Ishikawa (cell line): Measurements from ENCODE around the gene GALNT14.

Experiments used
- CEBPB ChIP-seq: IDR thresholded peaks from 2 replicates; pipeline ENCODE4 v1.6.1; 2012
- CREB1 ChIP-seq: IDR thresholded peaks from 2 replicates; pipeline ENCODE4 v1.6.1; 2012; ENCODE audit warnings: low read depth
- NFIC ChIP-seq: IDR thresholded peaks from 2 replicates; pipeline ENCODE4 v1.6.1; 2012
- TAF1 ChIP-seq: IDR thresholded peaks from 2 replicates; pipeline ENCODE4 v1.6.1; 2012; ENCODE audit warnings: low read depth, mild to moderate bottlenecking
- YY1 ChIP-seq: IDR thresholded peaks from 2 replicates; pipeline ENCODE4 v1.6.1; 2012; ENCODE audit warnings: low read depth

DNA sequence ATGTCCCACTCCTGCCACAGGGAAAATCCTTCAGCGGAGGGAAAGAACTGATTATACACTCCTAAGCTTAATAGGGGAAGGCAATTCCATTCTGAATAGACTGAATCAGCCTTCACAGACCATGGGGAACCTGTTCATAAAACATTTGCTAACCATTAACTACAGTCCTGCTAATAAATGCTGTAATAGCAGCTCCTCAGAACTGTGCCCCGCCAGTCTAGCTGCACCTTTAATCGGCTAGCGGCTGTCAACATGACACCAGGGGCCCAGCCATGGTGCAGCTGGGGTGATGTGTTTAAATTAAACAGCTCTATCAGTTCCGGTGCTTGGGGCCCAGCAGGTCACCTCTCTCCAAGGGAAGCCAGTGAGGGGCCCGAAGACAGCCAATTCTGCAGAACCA is 77.8 kb downstream of the GALNT14 start:
- no peak for TF ChIP-seq CEBPB
- no peak for TF ChIP-seq NFIC
- no peak for TF ChIP-seq CREB1
- no peak for TF ChIP-seq YY1
- TF ChIP-seq TAF1 = no peak
